Endothelial cell of umbilical vein (primary cell): ENCODE measurements around the gene PLA2G4E.

Source experiments
- CTCF ChIP-seq, 2 donors: IDR thresholded peaks; 1 replicate in 1 of 2; 2 replicates in 1 of 2; pipeline ENCODE4 v1.5.1; 2011; ENCODE audit warnings: low read length in 2 of 2, mild to moderate bottlenecking in 2 of 2, moderate library complexity in 2 of 2, control low read depth in 1 of 2, inconsistent platforms in 1 of 2, low read depth in 1 of 2; ENCODE audit not compliant: insufficient read depth in 1 of 2; ENCODE audit errors: extremely low read depth in 1 of 2
- MYC ChIP-seq: IDR thresholded peaks from one replicate; pipeline ENCODE4 v1.6.1; 2011; ENCODE audit warnings: mild to moderate bottlenecking, low read depth, low read length
- POLR2A ChIP-seq: IDR thresholded peaks from 2 replicates; pipeline ENCODE4 v1.6.1; 2012; ENCODE audit warnings: low read depth, mild to moderate bottlenecking, control low read depth, low read length

DNA sequence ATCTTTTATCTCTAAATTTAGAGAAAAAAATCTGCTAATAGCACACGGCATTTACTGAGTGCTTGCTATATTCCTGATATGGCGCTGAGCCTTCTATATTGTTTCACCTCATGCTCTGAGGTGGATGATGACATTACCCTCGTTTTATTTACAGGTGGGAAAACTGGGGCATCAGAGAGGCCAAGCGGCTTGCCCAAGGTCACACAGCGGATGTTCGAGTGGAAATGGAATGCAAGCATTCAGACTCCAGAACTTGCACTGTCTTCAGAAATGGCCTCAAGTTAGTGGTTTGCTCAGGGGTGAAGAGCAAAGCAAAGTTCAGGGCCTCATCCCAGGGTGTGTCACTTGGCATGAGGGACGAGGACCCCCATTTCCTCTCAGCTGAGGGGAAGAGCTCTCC is 65.7 kb downstream of the PLA2G4E start:
- TF ChIP-seq POLR2A = no peak
- no peak for TF ChIP-seq CTCF (IDR thresholded peaks at IDR 0.05; ENCODE audit: extremely low read depth in 1 of 2, insufficient read depth in 1 of 2, low read depth in 1 of 2, low read length in 2 of 2)
- TF ChIP-seq MYC = no peak
